A549 (cell line): ENCODE results near the gene GRIK2. TPM values are rescaled to one million over a fixed set of nuclear protein-coding genes. Genes with fewer than 3 reads are reported as not detected.

Experiments
- ATAC-seq, 2 experiments: fragments of 200-7000 bp in 1 of 2; fragments of >200 bp in 1 of 2; cut with Nextera tagmentation in 1 of 2; cut with Tn5 transposase in 1 of 2; 3 replicates each; pipeline versions ENCODE4 v1.8.0 to v1.9.1; 2018 to 2020; ENCODE audit warnings: mild to moderate bottlenecking in 1 of 2, moderate library complexity in 1 of 2
- CTCF ChIA-PET: fragments of 300-600 bp; sonication (Branson Sonifier 250); formaldehyde crosslinking; extraction: SDS; loops from one replicate; lab custom pipeline; 2021; ENCODE audit warnings: antibody characterized with exemption, inconsistent platforms; lab: Yijun Ruan, JAX
- POLR2A ChIA-PET: fragments of 350-600 bp; formaldehyde crosslinking; extraction: SDS; loops from one replicate; lab custom pipeline; 2021; ENCODE audit warnings: antibody characterized with exemption, inconsistent platforms; lab: Yijun Ruan, JAX
- DNase-seq, 2 experiments: peaks; one replicate each; pipeline versions ENCODE4 v3.0.0 to v3.0.0-alpha.2; 2011 to 2016; ENCODE audit warnings: low read depth in 1 of 2, low spot score in 1 of 2
- FAIRE-seq: peaks from 2 replicates; lab custom pipeline; 2011; peaks lifted over from hg19 to GRCh38; lab: Jason Lieb, UNC
- H3K27ac ChIP-seq, 2 experiments: fragments of >200 bp; sonication (Bioruptor Twin); formaldehyde crosslinking; 3 replicates each; pipeline ENCODE4 v1.5.1; 2016 to 2017
- H3K4me1 ChIP-seq: fragments of >200 bp; sonication (Bioruptor Twin); formaldehyde crosslinking; 3 replicates; pipeline ENCODE4 v1.6.1; 2016
- H3K4me2 ChIP-seq: fragments of >200 bp; sonication (Bioruptor Twin); formaldehyde crosslinking; 3 replicates; pipeline ENCODE4 v1.6.1; 2016
- H3K4me3 ChIP-seq: fragments of >200 bp; sonication (Bioruptor Twin); formaldehyde crosslinking; 3 replicates; pipeline ENCODE4 v1.5.1; 2016
- H3K9me3 ChIP-seq: fragments of >200 bp; sonication (Bioruptor Twin); formaldehyde crosslinking; 3 replicates; pipeline ENCODE4 v1.6.1; 2016
- BCL3 ChIP-seq: fragments of >200 bp; sonication (Bioruptor Twin); formaldehyde crosslinking; IDR thresholded peaks from 3 replicates; pipeline ENCODE4 v1.6.1; 2016
- BHLHE40 ChIP-seq: IDR thresholded peaks from 2 replicates; pipeline ENCODE4 v1.6.1; 2012; ENCODE audit warnings: low read depth, low read length, inconsistent platforms
- CHD2 ChIP-seq: fragments of 150-350 bp; IDR thresholded peaks from 2 replicates; pipeline ENCODE4 v1.6.1; 2014; ENCODE audit warnings: low read length; ENCODE audit not compliant: partially characterized antibody
- E2F6 ChIP-seq: IDR thresholded peaks from 2 replicates; pipeline ENCODE4 v1.6.1; 2012; ENCODE audit warnings: low read depth, borderline replicate concordance
- EHMT2 ChIP-seq: fragments of 200-600 bp; sonication (generic); IDR thresholded peaks from 2 replicates; pipeline ENCODE4 v1.6.1; 2016; ENCODE audit warnings: antibody characterized with exemption, low read depth, mild to moderate bottlenecking, moderate library complexity
- ESRRA ChIP-seq: fragments of 150-350 bp; IDR thresholded peaks from 2 replicates; pipeline ENCODE4 v1.6.1; 2014; ENCODE audit warnings: mild to moderate bottlenecking, low read length, borderline replicate concordance
- FOSB ChIP-seq: fragments of 250-450 bp; sonication (Bioruptor Pico); IDR thresholded peaks from 2 replicates; pipeline ENCODE4 v1.5.0; 2020; ENCODE audit warnings: mild to moderate bottlenecking, moderate library complexity
- GATA3 ChIP-seq: IDR thresholded peaks from 2 replicates; pipeline ENCODE4 v1.6.1; 2012; ENCODE audit warnings: borderline replicate concordance
- HDAC2 ChIP-seq: fragments of 200-600 bp; sonication (generic); IDR thresholded peaks from 2 replicates; pipeline ENCODE4 v1.6.1; 2016
- HOXB5 ChIP-seq: fragments of 250-450 bp; sonication (Bioruptor Pico); IDR thresholded peaks from 2 replicates; pipeline ENCODE4 v1.5.0; 2020; ENCODE audit warnings: mild to moderate bottlenecking, moderate library complexity
- KDM5A ChIP-seq: fragments of 200-600 bp; sonication (generic); IDR thresholded peaks from 2 replicates; pipeline ENCODE4 v1.6.1; 2016; ENCODE audit warnings: antibody characterized with exemption, mild to moderate bottlenecking
- MYC ChIP-seq: IDR thresholded peaks from 2 replicates; pipeline ENCODE4 v1.6.1; 2012; ENCODE audit warnings: mild to moderate bottlenecking, inconsistent platforms, low read length, improper control_type of control experiment, borderline replicate concordance
- NR3C1 ChIP-seq: fragments of >200 bp; sonication (Bioruptor Twin); formaldehyde crosslinking; IDR thresholded peaks from 3 replicates; pipeline ENCODE4 v1.6.1; 2017
- PBX3 ChIP-seq: IDR thresholded peaks from 2 replicates; pipeline ENCODE4 v1.6.1; 2012
- RFX5 ChIP-seq: fragments of 450-650 bp; IDR thresholded peaks from 2 replicates; pipeline ENCODE4 v1.7.1; 2014; ENCODE audit warnings: antibody characterized with exemption, mild to moderate bottlenecking, moderate library complexity
- SMC3 ChIP-seq: fragments of >200 bp; sonication (Bioruptor Twin); formaldehyde crosslinking; IDR thresholded peaks from 3 replicates; pipeline ENCODE4 v1.6.1; 2018; ENCODE audit warnings: inconsistent platforms
- TP53 ChIP-seq: fragments of 250-450 bp; sonication (Bioruptor Pico); IDR thresholded peaks from 2 replicates; pipeline ENCODE4 v1.5.0; 2021; ENCODE audit warnings: mild to moderate bottlenecking, moderate library complexity
- WGBS: methylation state at CpG from one replicate; pipeline ENCODE4 v1.1.6; 2017; ENCODE audit errors: missing lambda C conversion rate; 5-methylcytosine and 5-hydroxymethylcytosine counted together
- polyA plus RNA-seq, 4 experiments: library from polyadenylated mRNA; depleted of rRNA in 3 of 4; stranded (reverse); fragments of >200 nt; fragmentation: RNase III in 1 of 4; extraction: RNeasy Plus Mini Kit Qiagen cat#74134 plus additional on column Dnase treatment in 1 of 4; gene quantifications; 2 replicates in 3 of 4; 3 replicates in 1 of 4; pipeline ENCODE4 v1.2.3, GENCODE V29; 2011 to 2017
- TF ChIP-seq, protein P1 (sequence below): fragments of 200-600 bp; sonication (generic); IDR thresholded peaks from 2 replicates; pipeline ENCODE4 v1.6.1; 2016; ENCODE audit warnings: antibody characterized with exemption, mild to moderate bottlenecking, moderate library complexity
- TF ChIP-seq, protein P2 (sequence below): fragments of 450-650 bp; IDR thresholded peaks from 2 replicates; pipeline ENCODE4 v1.6.1; 2014; ENCODE audit warnings: antibody characterized with exemption

GRIK2 gene
- polyA plus RNA-seq, 2 of the 4 experiments (the other 2 are of a cell fraction), result 0.56 to 0.65 TPM

- TF ChIP-seq RFX5, result no peak
- no peak for TF ChIP-seq PBX3
- TF ChIP-seq TP53 (CRISPR knock-in tag), result no peak
- no peak for TF ChIP-seq BCL3
Observed at GRCh38 chr6:101630941-101631340, 237.4 kb downstream of the GRIK2 start (continued).

DNA sequence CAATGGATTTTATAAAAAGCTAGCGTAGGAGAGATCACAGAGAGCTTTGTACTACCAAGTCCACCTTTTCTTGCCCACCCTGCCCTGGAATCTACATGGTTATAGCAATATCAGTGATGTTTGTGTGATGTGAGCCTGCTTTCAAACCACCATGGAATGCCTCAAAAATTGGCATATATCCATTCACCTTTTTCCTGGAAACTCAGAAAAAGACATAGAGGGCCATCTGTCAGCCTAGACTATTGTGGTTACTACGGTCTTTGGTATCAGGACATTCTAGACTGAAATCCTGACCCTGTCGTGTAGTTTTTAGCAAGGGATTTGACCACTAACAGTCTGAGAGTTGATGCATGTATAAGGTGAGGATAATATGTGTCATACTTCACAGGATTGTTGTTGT lies 239.6 kb downstream of the GRIK2 start:
- no peak for FAIRE-seq
- 4% methylated on average over 3 of the region's 3 CpGs for WGBS

More for the DNA sequence above, 239.6 kb downstream of the GRIK2 start:
- ATAC-seq (no peak), DNase-seq (no peak)
- H3K27ac ChIP-seq, result no peak overlapping the region
- H3K4me1 ChIP-seq, result no peaks in the 10 kb centered on the region
- TF ChIP-seq TP53 (CRISPR knock-in tag) (no peak), ESRRA (no peak), KDM5A (no peak), NR3C1 (no peak), EHMT2 (no peak), E2F6 (no peak), HDAC2 (no peak), HOXB5 (CRISPR knock-in tag) (no peak), MYC (no peak), BCL3 (no peak), SMC3 (no peak), GATA3 (no peak), FOSB (no peak), BHLHE40 (no peak), CHD2 (no peak)
- TF ChIP-seq, protein P1, sequence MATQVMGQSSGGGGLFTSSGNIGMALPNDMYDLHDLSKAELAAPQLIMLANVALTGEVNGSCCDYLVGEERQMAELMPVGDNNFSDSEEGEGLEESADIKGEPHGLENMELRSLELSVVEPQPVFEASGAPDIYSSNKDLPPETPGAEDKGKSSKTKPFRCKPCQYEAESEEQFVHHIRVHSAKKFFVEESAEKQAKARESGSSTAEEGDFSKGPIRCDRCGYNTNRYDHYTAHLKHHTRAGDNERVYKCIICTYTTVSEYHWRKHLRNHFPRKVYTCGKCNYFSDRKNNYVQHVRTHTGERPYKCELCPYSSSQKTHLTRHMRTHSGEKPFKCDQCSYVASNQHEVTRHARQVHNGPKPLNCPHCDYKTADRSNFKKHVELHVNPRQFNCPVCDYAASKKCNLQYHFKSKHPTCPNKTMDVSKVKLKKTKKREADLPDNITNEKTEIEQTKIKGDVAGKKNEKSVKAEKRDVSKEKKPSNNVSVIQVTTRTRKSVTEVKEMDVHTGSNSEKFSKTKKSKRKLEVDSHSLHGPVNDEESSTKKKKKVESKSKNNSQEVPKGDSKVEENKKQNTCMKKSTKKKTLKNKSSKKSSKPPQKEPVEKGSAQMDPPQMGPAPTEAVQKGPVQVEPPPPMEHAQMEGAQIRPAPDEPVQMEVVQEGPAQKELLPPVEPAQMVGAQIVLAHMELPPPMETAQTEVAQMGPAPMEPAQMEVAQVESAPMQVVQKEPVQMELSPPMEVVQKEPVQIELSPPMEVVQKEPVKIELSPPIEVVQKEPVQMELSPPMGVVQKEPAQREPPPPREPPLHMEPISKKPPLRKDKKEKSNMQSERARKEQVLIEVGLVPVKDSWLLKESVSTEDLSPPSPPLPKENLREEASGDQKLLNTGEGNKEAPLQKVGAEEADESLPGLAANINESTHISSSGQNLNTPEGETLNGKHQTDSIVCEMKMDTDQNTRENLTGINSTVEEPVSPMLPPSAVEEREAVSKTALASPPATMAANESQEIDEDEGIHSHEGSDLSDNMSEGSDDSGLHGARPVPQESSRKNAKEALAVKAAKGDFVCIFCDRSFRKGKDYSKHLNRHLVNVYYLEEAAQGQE, result no peak
- TF ChIP-seq, protein P2, sequence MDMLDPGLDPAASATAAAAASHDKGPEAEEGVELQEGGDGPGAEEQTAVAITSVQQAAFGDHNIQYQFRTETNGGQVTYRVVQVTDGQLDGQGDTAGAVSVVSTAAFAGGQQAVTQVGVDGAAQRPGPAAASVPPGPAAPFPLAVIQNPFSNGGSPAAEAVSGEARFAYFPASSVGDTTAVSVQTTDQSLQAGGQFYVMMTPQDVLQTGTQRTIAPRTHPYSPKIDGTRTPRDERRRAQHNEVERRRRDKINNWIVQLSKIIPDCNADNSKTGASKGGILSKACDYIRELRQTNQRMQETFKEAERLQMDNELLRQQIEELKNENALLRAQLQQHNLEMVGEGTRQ, result no peak
- no peaks in the 10 kb centered on the region for H3K9me3 ChIP-seq
- CTCF ChIA-PET, result no interaction called here
- no peak overlapping the region for H3K4me2 ChIP-seq
- H3K4me3 ChIP-seq, result no peak overlapping the region
- POLR2A ChIA-PET, result no interaction called here
